ENCODE measurements around the gene FKBP4. TPM values are rescaled to one million over a fixed set of nuclear protein-coding genes. Genes with fewer than 3 reads are reported as not detected.

Gene FKBP4
- total RNA-seq, 1 donor from 2014 or later, result 127 TPM

GRCh38 chr12:2826721-2827515 is 32.1 kb downstream of the FKBP4 start:
- H3K27ac Mint-ChIP-seq, result no peak overlapping the region
- no peaks in the 10 kb centered on the region for H3K27me3 Mint-ChIP-seq
- no peak overlapping the region for H3K4me3 Mint-ChIP-seq
- TF ChIP-seq, protein P1, sequence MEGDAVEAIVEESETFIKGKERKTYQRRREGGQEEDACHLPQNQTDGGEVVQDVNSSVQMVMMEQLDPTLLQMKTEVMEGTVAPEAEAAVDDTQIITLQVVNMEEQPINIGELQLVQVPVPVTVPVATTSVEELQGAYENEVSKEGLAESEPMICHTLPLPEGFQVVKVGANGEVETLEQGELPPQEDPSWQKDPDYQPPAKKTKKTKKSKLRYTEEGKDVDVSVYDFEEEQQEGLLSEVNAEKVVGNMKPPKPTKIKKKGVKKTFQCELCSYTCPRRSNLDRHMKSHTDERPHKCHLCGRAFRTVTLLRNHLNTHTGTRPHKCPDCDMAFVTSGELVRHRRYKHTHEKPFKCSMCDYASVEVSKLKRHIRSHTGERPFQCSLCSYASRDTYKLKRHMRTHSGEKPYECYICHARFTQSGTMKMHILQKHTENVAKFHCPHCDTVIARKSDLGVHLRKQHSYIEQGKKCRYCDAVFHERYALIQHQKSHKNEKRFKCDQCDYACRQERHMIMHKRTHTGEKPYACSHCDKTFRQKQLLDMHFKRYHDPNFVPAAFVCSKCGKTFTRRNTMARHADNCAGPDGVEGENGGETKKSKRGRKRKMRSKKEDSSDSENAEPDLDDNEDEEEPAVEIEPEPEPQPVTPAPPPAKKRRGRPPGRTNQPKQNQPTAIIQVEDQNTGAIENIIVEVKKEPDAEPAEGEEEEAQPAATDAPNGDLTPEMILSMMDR (conservative IDR thresholded peaks at IDR 0.05), result no peak
- H3K4me1 Mint-ChIP-seq (ENCODE audit: unreplicated experiment), result no peaks in the 10 kb centered on the region
- peaks cover 62% of the 10 kb centered on the region for H3K36me3 Mint-ChIP-seq
- H3K9me3 Mint-ChIP-seq, result no peaks in the 10 kb centered on the region
- no peak for DNase-seq (ENCODE audit: extremely low spot score, unreplicated experiment)

GRCh38 chr12:2829275-2829674 is 34.5 kb downstream of the FKBP4 start:
- H3K4me1 Mint-ChIP-seq (ENCODE audit: unreplicated experiment), result peaks cover 8% of the 10 kb centered on the region
- DNase-seq (ENCODE audit: extremely low spot score, unreplicated experiment), result no peak
- peaks cover 49% of the 10 kb centered on the region for H3K36me3 Mint-ChIP-seq
- H3K27me3 Mint-ChIP-seq, result peaks cover 2% of the 10 kb centered on the region
- no peaks in the 10 kb centered on the region for H3K9me3 Mint-ChIP-seq
- TF ChIP-seq, protein P1 (conservative IDR thresholded peaks at IDR 0.05), result no peak
- no peak overlapping the region for H3K4me3 Mint-ChIP-seq
- no peak overlapping the region for H3K27ac Mint-ChIP-seq

DNA sequence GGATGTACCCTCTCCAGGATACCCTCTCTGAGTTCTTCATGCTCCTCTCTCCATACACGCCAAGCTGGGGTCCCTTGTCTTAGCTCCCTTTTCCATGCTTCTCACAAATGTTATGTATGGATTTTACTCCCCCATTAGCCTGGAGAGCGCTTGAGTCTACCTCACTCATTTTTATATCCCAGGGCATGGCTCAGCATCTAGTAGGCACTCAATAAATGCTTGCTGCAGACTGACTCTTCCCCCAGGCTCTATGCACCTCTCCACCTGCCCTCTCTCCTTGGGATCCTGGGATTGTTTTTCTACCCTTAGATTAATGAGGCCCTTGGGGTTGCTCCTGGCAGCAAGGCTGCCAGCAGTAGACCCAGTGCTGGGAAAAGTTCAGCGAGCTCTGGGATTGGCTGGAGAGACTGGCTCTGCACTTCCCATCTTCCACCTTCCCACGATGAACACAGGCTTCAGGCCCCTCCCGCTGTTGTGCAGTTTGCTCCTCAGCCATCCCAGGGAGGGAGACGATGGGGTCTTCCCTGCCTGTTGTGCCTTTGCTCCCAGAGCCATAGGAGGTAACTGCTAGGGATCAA is 37.9 kb downstream of the FKBP4 start:
- Mint-ChIP-seq H3K4me3 (no peak overlapping the region), H3K36me3 (peaks cover 31% of the 10 kb centered on the region), H3K4me1 (ENCODE audit: unreplicated experiment) (peaks cover 21% of the 10 kb centered on the region), H3K9me3 (no peaks in the 10 kb centered on the region), H3K27me3 (peaks cover 6% of the 10 kb centered on the region), H3K27ac (no peak overlapping the region)
- DNase-seq (ENCODE audit: extremely low spot score, unreplicated experiment), result no peak
- TF ChIP-seq, protein P1 (conservative IDR thresholded peaks at IDR 0.05), result no peak

DNA sequence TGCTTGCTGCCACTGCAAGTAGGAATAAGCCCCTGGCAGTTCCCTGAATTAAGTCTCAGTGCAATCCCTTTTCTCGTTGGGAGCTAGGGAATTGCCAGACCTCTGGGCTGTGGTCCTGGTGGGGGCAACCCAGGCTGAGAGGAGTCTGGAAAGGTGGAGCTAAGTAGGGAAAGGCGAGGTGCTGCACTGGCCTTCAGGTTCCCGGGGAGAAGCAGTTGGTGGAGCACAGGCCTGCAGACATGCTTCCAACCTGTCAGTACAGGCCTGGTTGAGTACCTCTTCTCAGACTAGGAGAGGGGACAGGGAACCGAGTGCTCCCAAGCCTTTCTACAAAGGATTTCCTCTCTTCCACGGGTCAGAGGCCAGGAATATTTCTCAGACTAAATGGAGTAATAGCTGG is 38.6 kb downstream of the FKBP4 start:
- DNase-seq (ENCODE audit: extremely low spot score, unreplicated experiment), result no peak
- no peaks in the 10 kb centered on the region for H3K9me3 Mint-ChIP-seq
- H3K36me3 Mint-ChIP-seq, result peaks cover 27% of the 10 kb centered on the region
- H3K27me3 Mint-ChIP-seq, result peaks cover 6% of the 10 kb centered on the region
- no peak overlapping the region for H3K4me3 Mint-ChIP-seq
- peak overlapping the region; percentile 25 for H3K27ac Mint-ChIP-seq
- TF ChIP-seq, protein P1 (conservative IDR thresholded peaks at IDR 0.05), result no peak
- peaks cover 21% of the 10 kb centered on the region for H3K4me1 Mint-ChIP-seq (ENCODE audit: unreplicated experiment)

GRCh38 chr12:2833810-2834209 is 39.0 kb downstream of the FKBP4 start:
- H3K4me3 Mint-ChIP-seq, result no peak overlapping the region
- peaks cover 24% of the 10 kb centered on the region for H3K36me3 Mint-ChIP-seq
- TF ChIP-seq, protein P1 (conservative IDR thresholded peaks at IDR 0.05), result no peak
- no peak for DNase-seq (ENCODE audit: extremely low spot score, unreplicated experiment)
- peaks cover 6% of the 10 kb centered on the region for H3K27me3 Mint-ChIP-seq
- peaks cover 21% of the 10 kb centered on the region for H3K4me1 Mint-ChIP-seq (ENCODE audit: unreplicated experiment)
- H3K27ac Mint-ChIP-seq, result peak overlapping the region; percentile 25
- no peaks in the 10 kb centered on the region for H3K9me3 Mint-ChIP-seq

All from type B pancreatic cell (in vitro differentiated cells).